Activated T-helper 2 cell treated with anti-CD3 and anti-CD28 coated beads, Interferon-gamma antibody, Interleukin-2, Interleukin-4, amounts not matched to agents 10 μg/mL and 5 μg/mL and 100 μg/mL, durations not matched to agents 14 hours and 24 hours and 36 hours (primary cell): ENCODE results near the gene ARL5A. TPM values are rescaled to one million over a fixed set of nuclear protein-coding genes. Genes with fewer than 3 reads are reported as not detected.

ENCODE experiments used
- DNase-seq: peaks from one replicate; pipeline ENCODE4 v3.0.0; 2021; ENCODE audit warnings: low spot score
- H3K27ac Mint-ChIP-seq: one replicate; pipeline ENCODE4 v1.8.0; 2021; ENCODE audit warnings: mixed read lengths
- H3K27me3 Mint-ChIP-seq: one replicate; pipeline ENCODE4 v1.8.0; 2021; ENCODE audit warnings: low read depth, mixed read lengths
- H3K36me3 Mint-ChIP-seq: one replicate; pipeline ENCODE4 v1.8.0; 2021; ENCODE audit warnings: low read depth, mixed read lengths
- H3K4me1 Mint-ChIP-seq: one replicate; pipeline ENCODE4 v1.8.0; 2021; ENCODE audit warnings: low read depth, mixed read lengths
- H3K4me3 Mint-ChIP-seq: one replicate; pipeline ENCODE4 v1.8.0; 2021; ENCODE audit warnings: low read depth, mild to moderate bottlenecking, moderate library complexity, mixed read lengths
- H3K9me3 Mint-ChIP-seq: one replicate; pipeline ENCODE4 v1.8.0; 2021; ENCODE audit warnings: mixed read lengths
- intact Hi-C: fragments of 100-400 bp; cut with micrococcal nuclease; formaldehyde crosslinking; loops from one replicate; pipeline ENCODE4 v1.15.1; 2023
- total RNA-seq: library from RNA; stranded (reverse); gene quantifications from 2 replicates; pipeline ENCODE4 v1.2.3, GENCODE V29; 2022

The ARL5A gene
- total RNA-seq, 1 donor from 2014 or later: 71.7 TPM

DNA sequence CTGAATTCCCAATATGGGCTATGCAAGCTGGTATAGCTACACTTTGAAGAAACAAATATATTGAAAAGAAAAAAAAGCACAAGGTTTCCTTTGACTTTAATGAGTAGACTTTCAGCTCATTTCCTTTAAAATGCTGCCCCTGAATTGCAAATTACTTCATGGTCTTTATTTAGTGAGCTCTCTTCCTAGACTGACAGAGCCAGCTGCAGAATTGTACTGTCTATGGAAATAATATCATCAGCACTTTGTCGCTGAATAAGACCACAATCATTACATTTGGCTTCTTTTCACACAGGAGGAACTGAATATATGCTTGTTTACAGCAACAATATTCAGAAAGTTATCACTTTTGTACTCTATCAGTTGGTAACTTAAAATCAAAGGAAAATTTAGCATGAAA is 41.7 kb downstream of the ARL5A start:
- no peaks in the 10 kb centered on the region for H3K27me3 Mint-ChIP-seq
- H3K36me3 Mint-ChIP-seq: peaks cover 12% of the 10 kb centered on the region
- intact Hi-C loops: no loop called here

DNA sequence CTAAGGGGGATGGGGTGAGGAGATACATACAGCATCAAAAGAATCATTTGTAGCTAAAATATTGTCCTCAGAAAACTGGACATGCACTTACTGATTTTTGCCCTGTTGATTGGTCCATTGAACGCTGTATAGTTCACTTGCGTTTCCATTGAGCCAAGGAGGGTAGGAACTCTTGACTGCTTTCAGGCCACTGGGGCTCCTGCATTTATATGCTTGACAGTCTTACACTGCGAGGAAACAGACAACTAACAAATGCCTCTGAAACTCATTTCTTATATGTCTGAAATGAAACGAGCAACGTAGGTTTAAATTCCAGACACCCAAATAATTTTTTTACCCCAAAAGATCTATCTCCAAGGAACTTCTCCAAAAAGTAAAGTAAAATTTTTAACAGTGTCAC is 42.1 kb downstream of the ARL5A start:
- Mint-ChIP-seq H3K27me3 (no peaks in the 10 kb centered on the region), H3K27ac (no peak overlapping the region), H3K9me3 (no peaks in the 10 kb centered on the region), H3K36me3 (peaks cover 11% of the 10 kb centered on the region), H3K4me1 (no peaks in the 10 kb centered on the region), H3K4me3 (no peak overlapping the region)
- DNase-seq: no peak
- intact Hi-C loops: no loop called here

More for the DNA sequence above, 41.7 kb downstream of the ARL5A start:
- no peak overlapping the region for H3K27ac Mint-ChIP-seq
- H3K4me3 Mint-ChIP-seq: no peak overlapping the region
- H3K4me1 Mint-ChIP-seq: no peaks in the 10 kb centered on the region
- DNase-seq: no peak
- no peaks in the 10 kb centered on the region for H3K9me3 Mint-ChIP-seq

GRCh38 chr2:151783133-151783520 is 45.1 kb downstream of the ARL5A start:
- intact Hi-C loops: no loop called here
- Mint-ChIP-seq H3K27ac (no peak overlapping the region), H3K27me3 (no peaks in the 10 kb centered on the region), H3K36me3 (peaks cover 28% of the 10 kb centered on the region), H3K4me1 (no peaks in the 10 kb centered on the region), H3K4me3 (no peak overlapping the region), H3K9me3 (peaks cover 4% of the 10 kb centered on the region)
- DNase-seq: no peak

DNA sequence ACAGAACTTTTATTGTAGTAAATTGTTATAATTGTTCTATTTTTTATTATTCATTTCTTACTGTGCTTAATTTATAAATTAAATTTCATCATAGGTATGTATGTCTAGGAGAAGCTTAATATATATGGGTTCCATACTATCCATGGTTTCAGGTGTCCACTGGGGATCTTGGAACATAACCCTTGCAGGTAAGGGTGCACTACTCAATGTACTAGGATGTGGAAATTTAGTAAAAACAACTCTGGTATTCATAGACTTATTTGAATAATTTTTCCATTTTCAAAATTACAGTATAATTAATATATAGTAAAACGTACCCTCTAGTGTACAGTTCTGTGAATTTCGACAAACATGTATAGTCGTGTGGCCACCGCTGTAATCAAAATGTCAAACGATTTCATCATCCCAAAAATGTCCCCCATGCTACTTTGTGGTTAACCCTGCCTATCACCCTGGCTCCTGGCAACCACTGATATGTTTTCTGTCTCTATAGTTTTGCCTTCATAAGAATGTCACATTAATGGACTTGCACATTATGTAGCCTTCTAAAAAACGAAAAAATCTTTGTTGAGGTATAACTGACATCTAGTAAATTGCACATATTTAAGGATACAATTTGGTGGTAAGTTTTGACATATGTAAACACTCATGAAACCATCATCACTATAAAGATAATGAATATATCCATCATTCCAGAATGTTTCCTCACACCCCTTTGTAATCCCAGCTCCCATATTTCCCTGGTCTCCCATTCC is 45.7 kb downstream of the ARL5A start:
- Mint-ChIP-seq H3K27me3 (no peaks in the 10 kb centered on the region), H3K36me3 (peaks cover 32% of the 10 kb centered on the region), H3K27ac (no peak overlapping the region), H3K4me3 (no peak overlapping the region), H3K9me3 (peaks cover 4% of the 10 kb centered on the region), H3K4me1 (no peaks in the 10 kb centered on the region)
- intact Hi-C loops: no loop called here
- DNase-seq: no peak

DNA sequence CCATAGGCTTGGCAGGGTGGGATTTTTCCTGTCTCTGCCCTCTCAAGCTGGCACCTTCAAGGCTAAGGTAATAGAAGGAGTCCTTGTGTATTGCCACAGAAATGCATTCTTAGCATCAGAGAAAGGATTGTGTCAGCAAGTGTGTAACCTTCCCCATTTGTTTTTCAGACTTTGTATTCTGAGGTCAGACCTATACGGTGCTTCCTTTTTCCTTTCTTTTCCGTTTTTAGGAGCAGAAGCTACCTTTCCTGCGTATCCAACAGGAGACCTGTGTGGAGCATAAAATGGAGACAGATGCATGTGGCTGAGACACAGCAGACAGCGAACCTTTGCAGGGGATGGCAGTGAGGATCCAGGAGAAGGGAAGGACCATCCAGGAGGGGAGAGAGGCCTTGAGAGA is 46.6 kb downstream of the ARL5A start:
- H3K4me3 Mint-ChIP-seq: no peak overlapping the region
- intact Hi-C loops: no loop called here
- no peaks in the 10 kb centered on the region for H3K27me3 Mint-ChIP-seq
- peaks cover 4% of the 10 kb centered on the region for H3K9me3 Mint-ChIP-seq
- no peak overlapping the region for H3K27ac Mint-ChIP-seq
- H3K36me3 Mint-ChIP-seq: peaks cover 35% of the 10 kb centered on the region
- DNase-seq: no peak
- no peaks in the 10 kb centered on the region for H3K4me1 Mint-ChIP-seq

GRCh38 chr2:151780938-151781337 is 47.3 kb downstream of the ARL5A start:
- Mint-ChIP-seq H3K4me3 (no peak overlapping the region), H3K4me1 (no peaks in the 10 kb centered on the region), H3K27ac (no peak overlapping the region), H3K27me3 (no peaks in the 10 kb centered on the region), H3K9me3 (peaks cover 4% of the 10 kb centered on the region), H3K36me3 (peaks cover 41% of the 10 kb centered on the region)
- intact Hi-C loops: no loop called here
- no peak for DNase-seq

- Mint-ChIP-seq H3K4me3 (no peak overlapping the region), H3K9me3 (peaks cover 4% of the 10 kb centered on the region), H3K36me3 (peaks cover 43% of the 10 kb centered on the region), H3K27ac (no peak overlapping the region), H3K27me3 (no peaks in the 10 kb centered on the region), H3K4me1 (no peaks in the 10 kb centered on the region)
- no peak for DNase-seq
- intact Hi-C loops: no loop called here
Observed at GRCh38 chr2:151777935-151778334, 50.3 kb downstream of the ARL5A start.

GRCh38 chr2:151777487-151777886 is 50.7 kb downstream of the ARL5A start:
- no peaks in the 10 kb centered on the region for H3K27me3 Mint-ChIP-seq
- no peak overlapping the region for H3K4me3 Mint-ChIP-seq
- DNase-seq: no peak
- H3K9me3 Mint-ChIP-seq: peaks cover 4% of the 10 kb centered on the region
- H3K36me3 Mint-ChIP-seq: peaks cover 39% of the 10 kb centered on the region
- H3K27ac Mint-ChIP-seq: no peak overlapping the region
- intact Hi-C loops: no loop called here
- no peaks in the 10 kb centered on the region for H3K4me1 Mint-ChIP-seq

DNA sequence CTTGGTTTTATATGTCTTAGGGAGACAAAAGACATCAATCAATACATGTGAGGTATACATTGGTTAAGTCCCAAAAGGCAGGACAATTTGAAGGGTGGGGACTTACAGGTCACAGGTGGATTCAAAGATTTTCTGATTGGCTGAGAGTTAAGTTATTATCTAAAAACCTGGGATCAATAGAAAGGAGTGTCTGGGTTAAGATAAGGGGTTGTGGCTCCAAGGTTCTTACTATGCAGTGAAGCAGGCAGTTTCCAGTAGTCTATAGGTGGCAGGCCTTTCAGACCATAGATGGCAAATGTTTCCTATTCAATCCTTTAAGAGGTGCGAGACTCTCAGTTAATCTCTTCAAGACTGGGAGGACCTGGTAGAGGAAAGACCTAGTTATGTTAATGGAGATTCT is 51.9 kb downstream of the ARL5A start:
- Mint-ChIP-seq H3K9me3 (peaks cover 4% of the 10 kb centered on the region), H3K27me3 (no peaks in the 10 kb centered on the region), H3K4me3 (no peak overlapping the region), H3K4me1 (no peaks in the 10 kb centered on the region), H3K36me3 (peaks cover 39% of the 10 kb centered on the region), H3K27ac (no peak overlapping the region)
- no peak for DNase-seq
- intact Hi-C loops: no loop called here

DNA sequence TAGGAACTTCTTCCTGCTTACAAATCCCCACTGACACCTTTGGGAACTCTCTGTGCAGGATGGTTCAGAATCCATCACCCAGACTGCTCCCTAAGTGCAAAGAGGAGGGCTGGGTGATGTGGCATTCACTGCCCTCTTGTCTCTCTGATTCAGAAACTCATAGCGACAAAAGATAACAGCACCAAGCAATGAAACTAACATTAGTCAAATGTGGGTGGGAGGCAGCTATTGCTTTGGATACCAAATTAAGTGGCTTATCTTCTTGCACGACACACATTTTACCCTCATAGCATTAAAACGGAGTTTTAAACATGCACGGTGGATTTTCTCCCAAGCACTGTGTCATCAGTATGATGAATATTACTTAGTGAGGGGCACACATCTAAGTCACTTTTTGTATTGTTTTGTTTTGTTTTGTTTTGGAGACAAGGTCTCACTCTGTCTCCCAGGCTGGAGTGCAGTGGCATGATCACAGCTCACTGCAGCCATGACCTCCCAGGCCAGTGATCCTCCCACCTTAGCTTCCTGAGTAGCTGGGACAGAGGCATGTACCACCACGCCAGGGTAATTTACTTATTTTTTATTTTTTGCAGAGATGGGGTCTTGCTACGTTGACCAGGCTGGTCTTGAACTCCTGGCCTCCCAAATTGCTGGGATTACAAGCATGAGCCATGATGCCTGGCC is 53.0 kb downstream of the ARL5A start:
- no peak for DNase-seq
- H3K36me3 Mint-ChIP-seq: peaks cover 35% of the 10 kb centered on the region
- H3K4me3 Mint-ChIP-seq: no peak overlapping the region
- no peak overlapping the region for H3K27ac Mint-ChIP-seq
- peaks cover 4% of the 10 kb centered on the region for H3K9me3 Mint-ChIP-seq
- H3K4me1 Mint-ChIP-seq: no peaks in the 10 kb centered on the region
- no peaks in the 10 kb centered on the region for H3K27me3 Mint-ChIP-seq
- intact Hi-C loops: no loop called here

DNA sequence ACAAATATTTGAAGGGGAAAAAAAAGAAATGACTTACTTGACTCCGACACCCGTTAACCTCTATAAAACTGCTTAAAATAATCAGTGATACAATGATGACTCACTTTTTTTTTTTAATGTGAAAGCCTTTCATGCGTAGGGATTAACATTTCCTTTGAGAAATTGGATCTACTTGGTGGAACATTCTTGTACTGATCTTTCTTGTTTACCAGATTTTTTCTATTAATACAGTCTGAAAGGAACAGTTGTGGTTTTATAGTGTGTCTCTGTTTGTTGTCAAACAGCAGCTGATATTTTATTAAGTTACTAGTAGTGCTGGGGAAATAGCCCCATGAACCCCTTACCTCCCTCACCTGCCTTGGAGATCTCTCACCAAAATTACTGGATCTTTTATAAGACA is 53.7 kb downstream of the ARL5A start:
- DNase-seq: no peak
- Mint-ChIP-seq H3K4me1 (no peaks in the 10 kb centered on the region), H3K36me3 (peaks cover 28% of the 10 kb centered on the region), H3K27me3 (no peaks in the 10 kb centered on the region), H3K27ac (no peak overlapping the region), H3K9me3 (peaks cover 3% of the 10 kb centered on the region), H3K4me3 (no peak overlapping the region)
- intact Hi-C loops: no loop called here

DNA sequence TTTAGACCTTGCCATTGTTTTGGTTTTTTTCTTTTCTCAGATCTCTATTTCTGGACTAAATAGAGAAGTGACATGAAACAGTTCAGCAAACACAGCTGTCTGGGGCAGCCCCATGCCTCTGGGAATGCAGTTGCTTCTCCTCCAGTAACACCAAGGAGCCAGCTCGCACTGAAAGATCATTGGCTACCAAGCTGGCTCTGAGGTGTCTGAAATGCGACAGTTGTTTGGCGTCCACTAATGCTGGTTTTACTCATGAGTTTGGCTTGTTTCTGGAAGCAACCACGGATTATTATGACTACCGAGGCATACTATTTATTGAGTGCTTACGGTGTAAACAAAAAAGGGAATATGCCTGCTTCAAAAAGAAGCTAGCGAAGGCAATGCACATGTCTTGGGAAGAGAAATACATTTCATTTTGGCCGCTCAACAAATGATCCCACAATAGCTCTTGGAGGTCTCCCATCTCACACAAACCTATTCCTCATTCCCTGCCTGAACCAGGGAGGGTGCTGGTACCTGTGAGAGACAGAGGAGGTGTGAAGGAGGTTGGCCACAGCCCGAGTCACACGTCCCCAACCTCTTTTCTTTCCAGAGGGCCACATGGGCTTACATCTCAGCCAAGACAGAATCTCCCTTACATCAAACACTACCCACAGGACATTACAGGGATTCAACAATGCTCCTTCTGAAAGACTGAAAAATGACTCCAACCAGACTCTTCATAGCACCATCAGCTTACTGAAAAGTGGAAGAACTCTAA is 56.4 kb downstream of the ARL5A start:
- intact Hi-C loops: no loop called here
- no peaks in the 10 kb centered on the region for H3K9me3 Mint-ChIP-seq
- no peak overlapping the region for H3K4me3 Mint-ChIP-seq
- no peak overlapping the region for H3K27ac Mint-ChIP-seq
- DNase-seq: no peak
- no peaks in the 10 kb centered on the region for H3K27me3 Mint-ChIP-seq
- H3K4me1 Mint-ChIP-seq: peaks cover 2% of the 10 kb centered on the region
- peaks cover 12% of the 10 kb centered on the region for H3K36me3 Mint-ChIP-seq

- intact Hi-C loops: no loop called here
- Mint-ChIP-seq H3K36me3 (peaks cover 6% of the 10 kb centered on the region), H3K27ac (no peak overlapping the region), H3K4me1 (peaks cover 5% of the 10 kb centered on the region), H3K9me3 (no peaks in the 10 kb centered on the region), H3K27me3 (no peaks in the 10 kb centered on the region), H3K4me3 (no peak overlapping the region)
- DNase-seq: no peak
Observed at GRCh38 chr2:151770995-151771394, 57.2 kb downstream of the ARL5A start.
